Inflammatory macrophage (primary cell): ENCODE measurements around the gene ASB6.

Experiments used
- DNase-seq, 2 donors: peaks; one replicate each; pipeline ENCODE4 v3.0.0-alpha.2; 2020 to 2022
- total RNA-seq, 18 experiments: gene quantifications; one replicate each; lab custom pipeline; 2026; ENCODE audit warnings: mixed read lengths in 6 of 18, inconsistent platforms in 2 of 18; lab: John Stamatoyannopoulos, UW

ASB6 gene
- total RNA-seq: 24.5 to 76.7 (median 36.0) reads per million in 18 experiments

DNA sequence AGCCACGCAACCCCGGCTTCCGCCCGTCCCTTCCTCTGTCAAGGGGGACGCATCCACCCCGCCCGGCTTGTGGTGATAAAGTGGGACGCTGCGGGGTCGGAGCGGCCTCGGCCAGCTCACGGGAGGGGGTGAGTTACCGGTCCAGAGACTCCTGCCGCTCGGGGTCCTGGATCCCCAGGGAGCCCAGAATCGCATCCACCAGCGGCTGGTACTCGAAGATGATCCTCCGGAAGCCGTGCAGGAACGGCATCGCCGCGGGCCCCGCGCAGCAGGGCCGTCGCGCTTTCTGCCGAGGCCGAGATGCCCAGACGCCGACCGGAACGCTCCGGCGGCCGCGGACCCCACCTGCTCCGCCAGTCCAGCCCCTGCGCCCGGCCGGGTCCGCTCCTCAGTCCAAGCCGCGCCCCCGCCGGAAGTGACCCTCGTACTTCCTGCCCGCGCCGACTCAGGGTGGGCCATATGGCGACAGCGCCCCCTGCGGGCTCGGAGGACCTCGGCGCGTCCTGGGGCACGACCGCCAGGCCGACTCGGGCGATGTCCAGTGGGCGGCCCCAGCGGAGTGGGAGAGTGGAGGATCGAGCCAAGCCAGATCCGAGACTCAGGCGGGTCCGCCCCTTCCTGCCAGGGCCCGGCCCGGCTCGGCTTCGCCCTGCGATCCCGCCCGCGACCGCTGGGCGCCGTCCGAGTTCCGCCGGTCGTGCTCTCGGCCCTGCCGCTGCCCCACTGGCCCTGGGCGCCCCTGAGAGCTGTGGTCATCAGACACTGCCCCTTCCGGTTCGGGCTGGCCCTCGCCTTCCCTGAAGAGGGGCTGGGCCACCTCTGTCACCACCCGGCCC is at the start of gene ASB6:
Gene ASB6, minus strand, starts transcription at position 402 of the 836 bp plus-strand sequence. Its CDS starts 152 bp downstream, at position 250.
- DNase-seq: peak; percentile 97 to 98

GRCh38 chr9:129688285-129689043 is 46.5 kb upstream of the ASB6 start:
- no peak for DNase-seq

GRCh38 chr9:129687391-129687790 is 45.4 kb upstream of the ASB6 start:
- DNase-seq: no peak

DNA sequence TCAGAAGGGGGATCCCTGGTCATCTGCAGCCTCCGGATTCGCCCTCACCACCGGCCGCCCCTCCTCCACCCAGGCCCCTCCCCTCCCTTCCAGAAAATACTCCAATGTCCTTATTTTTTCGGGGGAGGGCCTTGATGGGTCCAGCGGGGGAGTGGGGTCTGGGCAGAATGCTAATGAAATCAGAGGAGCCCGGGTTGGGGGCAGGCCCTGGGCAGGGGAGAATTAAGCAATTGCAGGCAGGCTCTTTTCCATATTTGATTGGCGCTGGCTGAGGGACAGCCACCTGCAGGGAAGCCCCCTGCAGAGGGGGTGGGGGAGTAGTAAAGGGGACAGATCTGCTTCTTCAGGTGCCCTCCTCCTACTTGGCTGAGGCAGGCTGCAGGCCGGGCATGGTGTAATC is 44.8 kb upstream of the ASB6 start:
- DNase-seq: no peak

GRCh38 chr9:129685933-129686259 is 43.9 kb upstream of the ASB6 start:
- DNase-seq: no peak

GRCh38 chr9:129685220-129685932 is 43.4 kb upstream of the ASB6 start:
- DNase-seq: no peak

- DNase-seq: no peak
Observed at GRCh38 chr9:129682381-129682780, 40.4 kb upstream of the ASB6 start.

DNA sequence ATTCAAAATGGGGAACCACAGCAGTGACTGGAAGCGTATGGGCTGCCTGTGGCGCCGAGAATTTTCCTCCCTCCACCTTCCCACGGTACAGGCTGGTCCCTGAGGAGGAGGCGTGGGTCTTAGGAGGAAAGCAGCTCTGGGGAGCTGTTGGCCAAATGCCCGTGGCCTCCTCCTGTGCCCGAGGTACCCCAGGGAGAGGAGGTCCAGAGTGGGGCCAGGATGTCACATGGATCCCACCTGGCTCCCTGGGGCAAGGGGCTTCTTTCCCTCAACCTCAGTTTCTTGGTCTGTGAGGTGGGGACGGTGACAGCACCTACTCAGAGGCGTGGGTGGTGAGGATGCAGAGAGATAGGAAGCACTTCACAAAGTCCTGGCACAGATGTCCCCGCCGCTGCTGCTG is 40.0 kb upstream of the ASB6 start:
- DNase-seq: no peak

- no peak for DNase-seq
Observed at GRCh38 chr9:129679537-129679936, 37.6 kb upstream of the ASB6 start.

DNA sequence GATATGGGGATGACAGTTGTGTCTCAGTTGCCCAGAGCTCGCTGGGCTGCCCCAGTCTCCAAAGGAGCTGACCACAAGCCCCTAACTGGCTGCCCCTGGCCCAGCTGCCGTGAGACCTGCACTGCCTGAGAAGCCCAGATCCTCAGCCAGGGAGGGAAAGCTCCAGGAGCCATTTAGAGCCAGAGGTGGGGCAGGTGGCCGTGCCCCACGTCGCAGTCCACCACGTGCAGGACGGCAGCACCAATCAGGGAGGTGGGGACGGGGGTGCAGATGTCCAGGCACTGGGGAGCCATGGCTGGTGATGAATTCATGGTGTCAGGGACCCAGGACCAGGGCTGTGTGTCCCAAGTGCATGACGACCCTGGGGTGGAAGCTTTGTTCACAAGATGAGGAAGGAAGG is 36.9 kb upstream of the ASB6 start:
- DNase-seq: no peak

DNA sequence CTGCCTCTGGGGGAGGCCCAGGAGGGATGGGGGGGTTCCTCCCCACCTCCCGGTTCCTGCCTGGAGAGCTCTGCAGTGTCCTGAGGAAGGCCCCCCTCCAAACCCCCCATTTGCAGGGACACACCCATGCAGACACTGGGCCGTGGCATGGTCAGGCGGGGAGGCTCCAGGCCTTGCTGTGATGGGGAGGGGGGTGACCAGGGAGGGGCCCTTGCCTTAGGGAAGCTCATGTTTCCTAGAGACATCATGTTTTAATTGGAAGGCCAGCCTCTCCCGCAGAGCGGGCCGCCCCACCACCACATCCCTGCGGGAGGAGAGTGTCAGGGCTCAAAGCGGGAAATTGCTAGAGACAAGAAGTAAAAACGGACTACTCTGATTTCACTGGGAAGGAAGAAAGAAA is 35.5 kb upstream of the ASB6 start:
- DNase-seq: no peak

- DNase-seq: no peak
Observed at GRCh38 chr9:129676975-129677374, 35.0 kb upstream of the ASB6 start.

GRCh38 chr9:129676287-129676686 is 34.3 kb upstream of the ASB6 start:
- no peak for DNase-seq

DNA sequence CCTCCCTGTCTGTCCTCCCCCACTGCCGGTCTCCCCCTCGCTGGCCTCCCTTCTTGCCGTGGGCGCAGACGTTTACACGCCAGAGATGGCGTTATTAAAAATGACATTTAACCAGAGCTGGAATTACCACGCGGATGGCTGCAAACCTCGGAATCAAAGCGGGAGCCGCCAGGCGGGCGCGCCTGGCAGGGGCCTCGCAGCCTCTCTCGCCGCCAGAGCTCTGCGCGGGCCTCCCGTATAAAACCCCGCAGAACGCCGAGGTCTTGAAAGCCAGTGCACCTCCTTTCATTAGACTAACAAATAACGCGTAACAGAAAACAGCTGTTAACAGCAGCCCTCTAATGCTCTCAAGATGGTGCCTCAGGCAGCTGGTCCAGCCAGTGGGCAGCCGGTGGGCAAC is 33.7 kb upstream of the ASB6 start:
- DNase-seq: no peak

GRCh38 chr9:129674229-129674628 is 32.3 kb upstream of the ASB6 start:
- DNase-seq: no peak

DNA sequence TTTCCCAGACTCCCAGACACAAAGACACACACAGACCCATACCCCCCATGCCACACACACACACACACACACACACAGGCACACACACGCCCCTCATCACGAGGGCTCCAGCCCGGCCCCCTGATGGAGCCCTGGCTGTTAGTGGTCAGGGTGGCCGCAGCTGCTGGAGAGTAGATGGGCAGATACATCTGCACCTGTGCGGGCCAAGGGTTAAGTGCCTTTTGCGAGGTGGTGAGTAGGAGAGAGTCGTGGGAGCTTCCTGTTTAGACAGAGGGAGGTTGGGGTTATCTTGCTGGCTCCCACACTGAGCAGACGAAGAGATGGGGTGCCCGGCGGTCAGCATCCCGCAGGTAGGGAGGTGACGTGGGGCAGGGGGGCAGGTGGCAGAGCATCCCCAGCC is 31.7 kb upstream of the ASB6 start:
- DNase-seq: no peak

DNA sequence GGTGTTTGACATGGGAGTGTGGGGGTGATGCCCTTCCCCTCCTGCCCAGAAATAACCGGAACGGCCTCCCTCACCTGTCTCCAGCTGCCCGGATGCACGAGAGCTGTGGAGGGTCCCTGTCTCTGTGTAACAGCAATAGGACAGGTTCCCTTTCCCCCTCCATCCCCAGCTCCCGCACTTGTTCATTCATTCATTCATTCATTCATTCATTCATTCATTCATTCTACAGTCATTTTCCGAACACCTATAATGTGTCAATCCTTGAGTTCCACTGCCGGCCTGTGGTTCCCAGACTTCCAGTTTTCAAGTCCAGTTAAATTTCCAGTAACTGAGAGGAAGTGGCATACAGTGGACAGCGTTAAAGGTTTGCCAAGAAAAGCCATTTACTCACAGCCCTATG is 30.8 kb upstream of the ASB6 start:
- no peak for DNase-seq

DNA sequence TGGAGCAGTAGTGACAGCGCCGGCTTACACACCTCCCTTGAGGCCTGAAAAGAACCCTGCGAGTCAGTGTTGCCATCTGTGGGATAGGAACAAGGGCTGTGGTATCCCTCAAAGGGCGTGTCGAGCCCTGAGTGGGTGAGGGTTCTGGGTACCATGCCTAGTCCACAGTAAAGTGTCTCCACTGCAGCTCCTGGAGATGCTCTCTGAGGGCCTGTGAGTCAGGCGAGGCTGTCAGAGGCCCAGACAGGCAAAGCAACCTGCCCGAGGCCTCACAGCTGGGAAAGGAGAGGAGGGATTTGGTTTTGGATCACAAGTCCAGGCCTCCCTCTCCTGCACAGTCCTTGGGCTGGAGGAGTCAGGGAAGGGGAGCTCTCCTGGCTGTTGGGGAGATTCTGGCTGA is 29.6 kb upstream of the ASB6 start:
- no peak for DNase-seq

- no peak for DNase-seq
Observed at GRCh38 chr9:129671065-129671464, 29.1 kb upstream of the ASB6 start.

DNA sequence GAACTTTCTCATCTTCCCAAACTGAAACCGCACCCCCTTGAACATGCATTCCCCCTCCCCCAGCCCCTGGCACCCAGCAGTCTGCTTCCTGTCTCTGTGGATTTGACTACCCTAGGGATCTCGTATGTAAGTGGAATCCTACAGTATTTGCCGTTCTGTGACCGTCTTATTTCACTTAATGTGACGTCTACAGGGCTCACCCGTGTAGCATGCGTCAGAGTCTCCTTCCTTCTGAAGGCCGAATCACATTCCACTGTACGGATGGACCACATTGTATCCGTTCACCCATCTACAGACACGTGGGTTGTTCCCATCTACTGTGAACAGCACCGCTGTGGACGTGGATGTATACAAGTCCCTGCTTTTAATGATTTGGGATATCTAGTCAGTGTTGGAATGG is 28.0 kb upstream of the ASB6 start:
- no peak for DNase-seq

GRCh38 chr9:129669141-129669718 is 27.3 kb upstream of the ASB6 start:
- no peak for DNase-seq

DNA sequence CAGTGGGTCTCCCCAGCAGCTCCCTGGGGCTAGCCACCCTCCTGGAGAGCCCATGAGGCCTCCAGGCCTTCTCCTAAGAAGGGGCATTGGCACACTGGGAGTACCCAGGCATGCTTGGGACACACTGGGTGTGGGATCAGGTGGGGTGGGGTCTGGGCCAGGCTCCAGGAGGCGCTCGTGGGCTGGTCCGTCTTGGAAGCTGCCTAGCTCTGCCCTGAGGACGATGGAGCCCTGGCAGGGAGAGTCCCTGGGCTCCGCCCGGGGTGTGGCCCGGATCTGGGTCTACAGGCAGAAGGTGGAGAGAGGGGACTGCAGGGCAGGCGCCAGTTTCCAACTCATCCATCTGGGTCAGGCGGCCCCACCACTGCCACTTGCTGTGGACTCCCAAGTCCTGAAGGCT is 25.9 kb upstream of the ASB6 start:
- no peak for DNase-seq

GRCh38 chr9:129667378-129667777 is 25.4 kb upstream of the ASB6 start:
- DNase-seq: no peak
